ENCODE results near the gene B3GAT1.

Gene B3GAT1

DNA sequence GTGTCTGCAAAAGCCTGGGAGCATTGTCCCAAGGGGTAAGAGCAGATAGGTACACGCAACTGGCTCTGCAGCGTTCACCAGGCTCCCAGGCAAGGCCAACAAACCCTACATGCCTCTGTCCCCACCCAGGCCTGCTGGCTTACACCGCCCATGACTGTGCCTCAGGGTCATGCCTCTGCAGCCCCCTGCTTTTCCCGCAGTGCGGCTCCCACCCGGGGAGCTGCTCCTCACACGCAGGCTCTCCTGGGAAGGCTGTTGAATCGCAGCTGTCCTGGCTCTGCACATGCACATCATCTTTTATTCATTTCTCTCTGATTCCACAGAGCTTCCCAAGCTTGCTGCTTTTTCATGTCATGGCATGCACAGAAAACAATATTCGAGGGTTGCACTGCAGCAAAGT, 29.2 kb upstream of the B3GAT1 start:
- DNase-seq, result no peak

- DNase-seq, result no peak
These were observed 28.8 kb upstream of the B3GAT1 start for GRCh38 chr11:134440851-134441250.

DNA sequence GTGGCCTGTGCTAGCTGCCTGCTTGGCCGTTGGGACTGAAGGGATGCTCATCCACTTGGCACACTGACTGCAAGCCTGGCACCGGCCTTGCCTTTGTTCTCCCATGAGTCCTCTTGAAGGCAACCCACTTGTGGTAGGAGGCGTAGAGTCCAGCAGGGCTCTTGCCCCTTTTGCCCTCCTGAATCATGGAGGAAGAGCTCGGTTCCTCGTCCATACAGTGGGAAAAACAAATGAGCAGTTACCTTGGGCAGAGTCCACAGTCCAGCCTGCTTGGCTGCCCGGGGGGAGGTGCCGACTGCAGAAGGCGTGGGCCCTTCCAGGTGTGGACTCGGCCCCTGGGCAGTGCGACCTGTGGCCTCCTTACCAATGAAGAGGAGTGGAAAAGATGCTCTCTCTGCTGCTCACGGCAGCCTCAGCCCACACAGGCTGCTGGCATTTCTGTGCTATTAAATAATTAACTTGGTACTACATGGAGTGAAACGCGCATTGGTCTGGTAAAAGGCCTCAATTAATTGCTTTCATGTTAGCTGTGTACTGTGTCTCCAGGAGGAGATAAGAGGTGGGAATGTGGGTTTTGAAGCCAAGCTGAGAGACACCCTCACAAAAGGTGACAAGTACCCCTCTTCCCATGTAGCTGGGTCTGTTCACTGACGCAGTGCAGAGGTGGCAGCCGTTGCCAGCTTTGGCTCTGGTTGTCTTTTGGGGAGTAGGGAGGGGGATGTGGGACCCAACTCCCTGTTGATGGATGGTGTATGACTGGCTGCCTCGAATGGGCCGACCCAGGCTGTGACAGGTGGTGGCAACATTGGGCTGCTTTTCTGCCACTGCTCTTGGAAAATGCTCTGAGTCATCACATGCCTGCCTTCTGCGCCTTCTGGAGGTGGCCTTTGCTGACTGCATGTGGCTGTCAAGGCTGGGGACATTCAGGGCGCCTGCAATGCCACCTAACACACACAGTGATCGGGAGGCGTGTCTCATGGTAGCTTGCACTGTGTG, 26.8 kb upstream of the B3GAT1 start:
- DNase-seq, result no peak

GRCh38 chr11:134437821-134438220, 25.8 kb upstream of the B3GAT1 start:
- no peak for DNase-seq

GRCh38 chr11:134436781-134437180, 24.7 kb upstream of the B3GAT1 start:
- no peak for DNase-seq

DNA sequence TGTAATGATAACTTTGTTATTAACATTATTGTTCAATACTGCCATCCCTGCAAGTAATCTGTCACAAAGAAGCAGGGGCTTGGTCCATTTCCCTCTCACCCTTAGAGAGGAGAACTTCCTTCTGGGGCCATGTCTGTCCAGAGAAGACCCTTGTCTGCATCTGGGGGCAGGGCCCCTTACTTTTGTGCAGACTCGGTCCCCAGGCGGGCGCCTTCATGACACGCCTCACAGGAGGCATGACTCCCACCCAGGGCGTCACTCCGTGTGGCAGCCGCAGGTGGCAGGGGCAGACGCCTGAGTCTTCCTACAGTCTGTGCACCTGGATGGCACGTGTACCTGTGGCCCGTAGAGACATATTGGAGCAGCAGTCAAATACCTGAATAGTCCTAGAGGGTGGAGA, 21.8 kb upstream of the B3GAT1 start:
- DNase-seq, result no peak

GRCh38 chr11:134433251-134433650, 21.2 kb upstream of the B3GAT1 start:
- no peak for DNase-seq

GRCh38 chr11:134432776-134433175, 20.7 kb upstream of the B3GAT1 start:
- DNase-seq, result no peak

DNA sequence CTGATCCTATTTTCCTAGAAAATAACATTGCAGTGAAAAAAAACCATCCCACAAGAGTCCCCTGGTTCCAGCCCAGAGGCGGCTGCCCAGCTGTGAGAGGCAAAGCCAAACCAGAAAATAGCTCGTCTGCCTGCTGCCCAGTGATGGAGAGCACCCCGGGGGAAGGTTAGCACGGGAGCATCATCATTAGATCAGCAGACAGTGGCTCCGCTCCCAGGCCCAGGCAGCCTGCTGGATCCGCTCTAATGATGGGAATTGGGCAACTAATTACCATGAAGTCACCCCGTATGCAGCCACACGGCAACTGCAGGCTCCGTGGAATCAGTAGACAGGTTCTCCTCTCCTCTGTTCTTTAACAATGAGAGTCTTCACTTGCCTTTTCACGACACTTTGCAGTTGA, 17.1 kb upstream of the B3GAT1 start:
- no peak for DNase-seq

DNA sequence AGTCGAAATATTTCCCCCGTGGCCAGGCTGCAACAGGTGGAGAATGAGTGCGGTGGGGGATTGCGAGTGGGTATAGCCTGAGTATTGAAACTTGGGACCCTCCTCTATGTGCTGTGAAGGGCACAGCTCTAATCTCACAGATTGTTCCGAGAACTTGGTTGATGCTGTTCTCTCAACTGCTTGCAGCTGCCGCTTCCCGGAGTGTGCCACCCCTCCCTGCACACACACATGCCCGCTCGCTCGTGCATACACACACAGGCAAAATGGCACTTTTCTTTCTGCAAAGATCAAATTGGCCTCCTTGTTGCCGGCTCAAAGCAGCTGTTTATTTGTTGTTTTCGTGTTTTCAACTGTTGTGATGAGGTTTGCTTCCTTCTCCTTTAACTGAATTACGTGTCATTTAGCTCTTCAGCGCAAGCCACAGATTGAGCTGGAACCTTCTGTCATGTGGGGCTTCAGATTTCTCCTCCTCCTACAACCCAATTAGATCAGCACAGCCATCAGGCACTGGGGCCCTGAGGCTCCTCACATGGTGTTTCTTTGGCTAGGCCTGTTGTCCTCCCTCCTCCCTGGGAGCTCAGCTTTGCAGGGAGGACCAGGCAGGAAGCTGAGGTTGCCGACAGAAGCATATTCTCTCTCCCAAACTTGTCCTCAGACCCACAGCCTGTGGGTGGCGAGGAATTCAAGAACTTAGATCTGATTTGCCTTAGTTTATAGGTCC, 13.9 kb upstream of the B3GAT1 start:
- no peak for DNase-seq

GRCh38 chr11:134425413-134425812, 13.4 kb upstream of the B3GAT1 start:
- DNase-seq, result no peak

- DNase-seq, result no peak
These were observed 11.1 kb upstream of the B3GAT1 start for GRCh38 chr11:134423106-134423505.

DNA sequence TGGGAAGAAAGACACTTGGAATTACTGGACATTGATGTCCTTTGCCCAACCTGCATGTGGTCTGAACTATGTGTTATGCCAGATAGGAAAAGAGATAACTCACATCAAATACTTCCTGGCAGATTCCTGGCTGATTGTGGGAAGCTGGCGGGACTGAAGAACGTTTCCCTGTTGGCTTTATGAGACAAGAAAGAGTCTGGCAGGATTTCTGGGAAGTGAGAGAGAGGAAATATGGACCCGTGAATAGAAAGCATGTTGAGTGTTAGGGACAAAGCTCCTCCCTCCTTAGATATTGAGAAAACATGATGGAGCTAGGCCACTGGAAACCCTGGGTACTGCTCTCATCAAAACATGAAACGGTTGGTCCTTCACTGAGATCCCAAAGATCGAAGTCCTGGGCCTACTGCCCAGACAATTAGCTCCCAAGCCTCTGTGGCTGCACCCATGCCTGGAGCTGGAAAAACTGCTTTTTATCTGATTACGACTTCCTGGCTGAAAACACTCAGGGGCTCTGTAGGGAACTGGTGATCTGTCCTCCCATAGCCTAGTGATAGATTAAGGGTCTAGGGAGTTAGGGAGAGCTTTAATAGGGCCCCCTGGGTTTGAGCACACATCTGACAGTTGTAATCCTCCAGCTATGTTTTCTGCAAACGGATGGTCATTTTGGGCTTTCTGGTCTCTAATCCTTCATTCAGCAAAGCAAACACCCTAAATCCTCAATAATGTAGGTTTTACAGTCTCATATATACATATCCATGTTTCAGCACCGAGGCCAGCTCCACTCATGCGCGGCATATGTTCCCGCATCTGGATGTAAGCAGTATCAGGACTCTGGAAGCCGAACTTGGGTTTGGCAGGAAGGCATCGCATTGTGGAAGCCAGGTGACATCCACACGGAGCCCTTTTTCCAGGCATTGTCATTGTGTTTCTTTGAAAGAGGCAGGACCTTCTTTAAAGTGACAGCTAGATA, 6.1 kb upstream of the B3GAT1 start:
- no peak for DNase-seq

- DNase-seq, result no peak
These were observed 4.7 kb upstream of the B3GAT1 start for GRCh38 chr11:134416726-134417125.

- DNase-seq, result no peak
These were observed 3.0 kb upstream of the B3GAT1 start for GRCh38 chr11:134414766-134415765.

- no peak for DNase-seq
These were observed 2.0 kb upstream of the B3GAT1 start for GRCh38 chr11:134413826-134414731.

DNA sequence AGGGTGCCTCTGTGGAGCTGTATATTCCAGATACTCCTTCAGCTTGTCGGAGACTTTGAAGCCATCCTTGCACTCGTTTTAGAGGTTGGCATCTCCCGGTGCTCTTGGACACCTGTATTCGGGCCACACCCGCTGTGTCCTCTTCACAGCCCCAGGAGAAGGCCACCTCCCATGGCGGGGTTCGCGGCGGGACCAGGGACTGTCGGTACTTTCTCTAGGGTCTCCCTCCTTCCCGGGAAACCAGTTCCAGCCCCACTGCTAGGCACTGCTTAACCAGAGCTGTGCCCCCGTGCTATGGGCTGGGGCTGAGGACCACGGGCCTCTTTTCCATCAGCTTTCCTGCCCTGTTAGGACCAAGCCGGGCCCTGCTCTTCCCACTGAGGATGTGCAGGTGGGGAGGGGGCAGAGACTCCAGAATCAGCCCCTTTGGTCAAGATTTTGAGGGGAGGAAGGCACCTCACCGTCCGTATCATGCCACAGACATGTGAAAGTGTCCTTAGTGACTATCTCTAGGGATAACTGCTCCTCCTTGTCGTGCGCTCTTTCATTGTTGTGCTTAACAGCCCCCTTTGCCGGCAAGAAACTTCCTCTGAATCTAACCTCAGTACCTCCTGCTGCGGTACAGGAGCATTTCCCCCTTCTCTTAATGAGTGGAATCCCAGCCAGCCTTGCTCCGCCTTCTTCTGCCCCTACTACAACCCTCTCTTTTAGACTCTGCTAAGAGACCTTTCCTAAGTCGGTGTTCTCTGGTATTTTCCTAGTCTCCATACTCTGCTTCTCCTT, 1.2 kb upstream of the B3GAT1 start:
- DNase-seq, result no peak

GRCh38 chr11:134410766-134411165, 1.3 kb downstream of the B3GAT1 start:
- DNase-seq, result no peak
